DOHH2 (cell line): Measurements from ENCODE around the gene MPZL2.

ENCODE experiments used
- CTCF ChIP-seq: fragments of 200-600 bp; sonication (generic); IDR thresholded peaks from one replicate; pipeline ENCODE4 v1.5.1; 2014; ENCODE audit warnings: antibody characterized with exemption, mild to moderate bottlenecking, low read depth, low read length; ENCODE audit not compliant: poor library complexity, severe bottlenecking
- EZH2phosphoT487 ChIP-seq: fragments of 200-600 bp; sonication (generic); IDR thresholded peaks from 2 replicates; pipeline ENCODE4 v1.6.1; 2017; ENCODE audit warnings: borderline replicate concordance, mild to moderate bottlenecking, antibody characterized with exemption, low read length, moderate library complexity, mixed read lengths

GRCh38 chr11:118263695-118264568 is at the start of gene MPZL2:
- TF ChIP-seq CTCF, result no peak
- TF ChIP-seq EZH2phosphoT487, result no peak
